HepG2 (cell line): Measurements from ENCODE around the gene DENND4A. TPM values are rescaled to one million over a fixed set of nuclear protein-coding genes. Genes with fewer than 3 reads are reported as not detected.

Experiments used
- ATAC-seq: fragments of 200-7000 bp; cut with Tn5 transposase; 3 replicates; pipeline ENCODE4 v1.9.1; 2020; ENCODE audit warnings: mild to moderate bottlenecking, moderate library complexity
- BruUV-seq: library from RNA; stranded (reverse); fragments of 400-500 nt; replicated peaks from 2 replicates; lab custom pipeline; 2021; lab: Mats Ljungman, UMichigan
- CTCF ChIA-PET: fragments of 300-600 bp; formaldehyde crosslinking; extraction: SDS; loops from one replicate; lab custom pipeline; 2021; ENCODE audit warnings: low total read pairs, inconsistent platforms, low intra/inter-chr PET ratio; lab: Yijun Ruan, JAX
- POLR2A ChIA-PET: fragments of 350-600 bp; sonication (Branson Sonifier 250); formaldehyde crosslinking; loops from one replicate; lab custom pipeline; 2020; ENCODE audit warnings: antibody characterized with exemption, inconsistent platforms; lab: Yijun Ruan, JAX
- DNase-seq: peaks from one replicate; pipeline ENCODE4 v3.0.0-alpha.2; 2015; ENCODE audit warnings: low spot score
- FAIRE-seq: peaks from 3 replicates; lab custom pipeline; 2011; peaks lifted over from hg19 to GRCh38; lab: Jason Lieb, UNC
- H2AFZ ChIP-seq: one replicate; pipeline ENCODE4 v1.6.1; 2011; ENCODE audit warnings: low read length, inconsistent platforms
- H3K27ac ChIP-seq: fragments of 300-600 bp; 3 replicates; pipeline ENCODE4 v1.8.0; 2011; ENCODE audit warnings: mixed run types, mild to moderate bottlenecking, mixed read lengths, low read length, inconsistent platforms; ENCODE audit not compliant: insufficient read depth; ENCODE audit errors: extremely low read length
- H3K27me3 ChIP-seq, 2 experiments: fragments of 200-600 bp in 1 of 2; 2 replicates in 1 of 2; 3 replicates in 1 of 2; pipeline versions ENCODE4 v1.6.0 to v1.8.0; 2011; ENCODE audit warnings: low read length in 2 of 2, mild to moderate bottlenecking in 2 of 2, moderate library complexity in 2 of 2, inconsistent platforms in 1 of 2; ENCODE audit not compliant: insufficient read depth in 2 of 2, control insufficient read depth in 1 of 2
- H3K36me3 ChIP-seq, 2 experiments: fragments of 200-600 bp in 1 of 2; replicated peaks in 1 of 2; 2 replicates in 1 of 2; 3 replicates in 1 of 2; pipeline versions ENCODE4 v1.5.1 to v1.8.0; 2011; ENCODE audit warnings: low read length in 2 of 2, inconsistent platforms in 1 of 2; ENCODE audit not compliant: insufficient read depth in 2 of 2, control insufficient read depth in 1 of 2
- H3K4me1 ChIP-seq: 2 replicates; pipeline ENCODE4 v1.5.1; 2012; ENCODE audit warnings: low read length, inconsistent platforms; ENCODE audit not compliant: insufficient read depth
- H3K4me2 ChIP-seq: 2 replicates; pipeline ENCODE4 v1.6.0; 2011; ENCODE audit warnings: low read depth, low read length, inconsistent platforms
- H3K4me3 ChIP-seq, 3 experiments: fragments of 200-600 bp in 1 of 3; sonication (generic), shearing (Covaris generic) in 1 of 3; replicated peaks in 1 of 3; 2 replicates each; pipeline ENCODE4 v1.5.1; 2011 to 2016; ENCODE audit warnings: low read length in 3 of 3, inconsistent platforms in 2 of 3, low read depth in 2 of 3, mild to moderate bottlenecking in 2 of 3, control low read depth in 1 of 3, mixed read lengths in 1 of 3; ENCODE audit not compliant: insufficient read depth in 1 of 3
- H3K79me2 ChIP-seq: one replicate; pipeline ENCODE4 v1.6.1; 2011; ENCODE audit warnings: low read length, inconsistent platforms; ENCODE audit not compliant: insufficient read depth
- H3K9ac ChIP-seq: 2 replicates; pipeline ENCODE4 v1.6.0; 2011; ENCODE audit warnings: mild to moderate bottlenecking, low read depth, low read length, inconsistent platforms; ENCODE audit not compliant: insufficient read depth
- H3K9me3 ChIP-seq: 2 replicates; pipeline ENCODE4 v1.5.1; 2012; ENCODE audit warnings: mild to moderate bottlenecking, low read length
- H4K20me1 ChIP-seq: 2 replicates; pipeline ENCODE4 v1.6.0; 2011; ENCODE audit warnings: inconsistent platforms, mild to moderate bottlenecking, low read length, moderate library complexity; ENCODE audit not compliant: insufficient read depth
- ATF7-NPFF ChIP-seq: sonication (generic); formaldehyde crosslinking; IDR thresholded peaks from 2 replicates; pipeline ENCODE4 v1.8.1; 2023; ENCODE audit warnings: mild to moderate bottlenecking, low read depth, missing genetic modification reagents, moderate library complexity
- ESRRA ChIP-seq: sonication (generic); formaldehyde crosslinking; IDR thresholded peaks from 2 replicates; pipeline ENCODE4 v1.5.1; 2020; ENCODE audit warnings: mild to moderate bottlenecking, low read depth, missing genetic modification reagents
- JUN ChIP-seq: sonication (generic); formaldehyde crosslinking; IDR thresholded peaks from 2 replicates; pipeline ENCODE4 v1.4.0; 2020; ENCODE audit warnings: mild to moderate bottlenecking, missing genetic modification reagents
- KAT7 ChIP-seq: IDR thresholded peaks from 2 replicates; pipeline ENCODE4 v1.6.1; 2018; ENCODE audit warnings: borderline replicate concordance, missing compliant biosample characterization
- KLF11 ChIP-seq: IDR thresholded peaks from 2 replicates; pipeline ENCODE4 v1.6.1; 2016; ENCODE audit warnings: missing compliant biosample characterization
- MIER3 ChIP-seq: IDR thresholded peaks from 2 replicates; pipeline ENCODE4 v1.6.1; 2016; ENCODE audit warnings: missing compliant biosample characterization, borderline replicate concordance
- MTF2 ChIP-seq: sonication (generic); formaldehyde crosslinking; IDR thresholded peaks from 2 replicates; pipeline ENCODE4 v1.5.0; 2020; ENCODE audit warnings: missing genetic modification reagents, borderline replicate concordance
- NR3C1 ChIP-seq: sonication (generic); formaldehyde crosslinking; IDR thresholded peaks from 2 replicates; pipeline ENCODE4 v1.4.0; 2020; ENCODE audit warnings: missing genetic modification reagents
- RARA ChIP-seq: IDR thresholded peaks from 2 replicates; pipeline ENCODE4 v1.6.1; 2016; ENCODE audit warnings: missing genetic modification reagents, missing compliant biosample characterization
- SP4 ChIP-seq: sonication (generic); formaldehyde crosslinking; IDR thresholded peaks from 2 replicates; pipeline ENCODE4 v1.8.1; 2023; ENCODE audit warnings: mild to moderate bottlenecking, missing genetic modification reagents
- SUZ12 ChIP-seq: fragments of 150-350 bp; IDR thresholded peaks from 2 replicates; pipeline ENCODE4 v1.6.1; 2014; ENCODE audit warnings: low read depth, low read length
- TARDBP ChIP-seq: sonication (generic); formaldehyde crosslinking; IDR thresholded peaks from 2 replicates; pipeline ENCODE4 v1.8.0; 2022; ENCODE audit warnings: mild to moderate bottlenecking, missing genetic modification reagents
- ZNF460 ChIP-seq: sonication (generic); formaldehyde crosslinking; IDR thresholded peaks from 2 replicates; pipeline ENCODE4 v1.5.1; 2020; ENCODE audit warnings: missing genetic modification reagents, mild to moderate bottlenecking, borderline replicate concordance
- ZNF644 ChIP-seq: IDR thresholded peaks from 2 replicates; pipeline ENCODE4 v1.6.1; 2016; ENCODE audit warnings: low read depth
- ZNF7 ChIP-seq: IDR thresholded peaks from 2 replicates; pipeline ENCODE4 v1.6.1; 2016; ENCODE audit warnings: missing biosample characterization, missing genetic modification reagents
- ZNF75D ChIP-seq: sonication (generic); formaldehyde crosslinking; IDR thresholded peaks from 2 replicates; pipeline ENCODE4 v1.8.1; 2023; ENCODE audit warnings: missing genetic modification reagents, mild to moderate bottlenecking, borderline replicate concordance
- ZNF777 ChIP-seq: sonication (generic); formaldehyde crosslinking; IDR thresholded peaks from 2 replicates; pipeline ENCODE4 v1.4.0; 2020; ENCODE audit warnings: missing genetic modification reagents
- ZNF883 ChIP-seq: sonication (generic); formaldehyde crosslinking; IDR thresholded peaks from 2 replicates; pipeline ENCODE4 v1.5.1; 2020; ENCODE audit warnings: mild to moderate bottlenecking, missing genetic modification reagents; ENCODE audit errors: not compliant biosample characterization
- WGBS: methylation state at CpG from one replicate; pipeline ENCODE4 v1.1.6; 2017; ENCODE audit warnings: low lambda C conversion rate; 5-methylcytosine and 5-hydroxymethylcytosine counted together
- in situ Hi-C: cut with HindIII; loops from 2 replicates; pipeline ENCODE4 v1.10.0; 2017; ENCODE audit warnings: low pct_unique_long_range_greater_than_20kb; ENCODE audit not compliant: extremely low pct_ligation_motif_present
- intact Hi-C: fragments of 100-400 bp; cut with micrococcal nuclease; formaldehyde crosslinking; loops from one replicate; pipeline ENCODE4 v1.10.0; 2022; ENCODE audit not compliant: unreplicated experiment
- polyA plus RNA-seq, 8 experiments: library from polyadenylated mRNA; depleted of rRNA in 3 of 8; stranded (reverse) in 7 of 8; unstranded in 1 of 8; fragments of >200 nt; fragmentation: Illumina TruSeq in 4 of 8; extraction: Trizol in 4 of 8; gene quantifications; 2 replicates each; pipeline versions ENCODE4 v1.2.1 to v1.2.3, GENCODE V29; 2011 to 2016; ENCODE audit warnings: low read depth in 4 of 8, missing spikeins in 1 of 8, mixed read lengths in 1 of 8; ENCODE audit not compliant: insufficient read depth in 1 of 8
- total RNA-seq, 5 experiments: library from RNA; depleted of rRNA; stranded (reverse); fragments of >200 nt; fragmentation: Illumina TruSeq; extraction: Trizol; gene quantifications; 2 replicates each; pipeline ENCODE4 v1.2.3, GENCODE V29; 2016; ENCODE audit warnings: low read depth in 1 of 5
- TF ChIP-seq, protein P1 (sequence below): sonication (generic); formaldehyde crosslinking; IDR thresholded peaks from 2 replicates; pipeline ENCODE4 v1.8.0; 2022; ENCODE audit warnings: missing genetic modification reagents, mild to moderate bottlenecking, borderline replicate concordance
- TF ChIP-seq, protein P2 (sequence below): sonication (generic); formaldehyde crosslinking; IDR thresholded peaks from 2 replicates; pipeline ENCODE4 v1.8.1; 2023; ENCODE audit warnings: mild to moderate bottlenecking, missing genetic modification reagents
- TF ChIP-seq, protein P3 (sequence below): sonication (generic); formaldehyde crosslinking; conservative IDR thresholded peaks from 2 replicates; pipeline ENCODE4 v1.8.1; 2023; ENCODE audit warnings: missing genetic modification reagents

DENND4A gene
- total and polyA plus RNA-seq, 2 of the 13 experiments (the other 11 are each of a cell fraction or from before 2014, with no cell fraction given): 13.2 to 18.6 TPM

DNA sequence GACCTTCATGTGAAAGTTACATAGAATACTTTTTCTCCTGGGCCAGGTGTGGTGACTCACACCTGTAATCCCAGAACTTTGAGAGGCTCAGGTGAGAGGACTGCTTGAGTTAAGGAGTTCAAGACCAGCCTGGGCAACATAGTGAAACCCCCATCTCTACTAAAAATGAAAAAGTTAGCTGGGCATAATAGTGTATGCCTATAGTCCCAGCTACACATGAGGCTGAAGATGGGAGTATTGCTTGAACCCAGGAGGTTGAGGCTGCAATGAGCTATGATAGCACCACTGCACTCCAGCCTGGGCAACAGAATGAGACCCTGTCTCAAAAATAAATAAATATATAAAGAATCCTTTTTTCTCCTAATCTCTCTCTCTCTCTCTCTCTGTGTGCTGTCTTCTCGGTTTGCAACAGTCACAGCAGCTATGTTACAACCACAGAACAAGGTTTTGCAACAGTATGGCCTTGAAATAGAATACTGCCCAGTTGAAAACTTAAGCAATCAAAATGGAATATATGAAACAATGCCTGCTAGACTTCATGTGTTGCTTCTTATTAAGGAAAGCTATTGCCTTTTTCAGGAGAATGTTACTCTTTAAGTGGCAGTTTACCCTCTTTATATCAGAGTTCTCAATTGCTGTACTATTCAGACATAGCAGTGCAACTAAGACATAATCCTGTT, 12.3 kb upstream of the DENND4A start:
- intact Hi-C loops (loop anchor here (1.0 to 2.0 kb wide), 2 partner anchors 12 to 18 kb away; partner anchors contain the start of gene DENND4A), in situ Hi-C loops (no loop called here)
- Histone ChIP-seq H4K20me1 (no peaks in the 10 kb centered on the region), H3K4me2 (peak overlapping the region; percentile 59), H2AFZ (no peak overlapping the region), H3K9ac (no peak overlapping the region; the same call in 1 of the 2 replicates), H3K4me3 (peak overlapping the region in 1 of 3 experiments; percentile 21; a peak in 1 of 6 replicates), H3K4me1 (peaks cover 55% of the 10 kb centered on the region), H3K27me3 (no peaks in the 10 kb centered on the region), H3K27ac (peak overlapping the region; percentile 64), H3K9me3 (no peaks in the 10 kb centered on the region), H3K79me2 (no peaks in the 10 kb centered on the region), H3K36me3 (no peaks in the 10 kb centered on the region)
- WGBS: 0% methylated on average over 1 of the region's 1 CpG
- DNase-seq (peak; percentile 91), FAIRE-seq (peak; percentile 76), ATAC-seq (peak; percentile 94)
- BruUV-seq: no TSS peak
- ChIA-PET POLR2A (interaction anchor here (0.6 to 1.5 kb wide), 5 partner anchors 12 to 193 kb away, joined by 3 to 11 read pairs (median 3); partner anchors contain the start of genes DENND4A and INTS14), CTCF (no interaction called here)
- TF ChIP-seq SUZ12 (no peak), ZNF777 (no peak), ZNF7 (CRISPR knock-in tag) (peak; percentile 20; the same call in 1 of the 2 replicates), ESRRA (CRISPR knock-in tag) (no peak), ZNF644 (CRISPR knock-in tag) (peak; percentile 60; the same call in 1 of the 2 replicates), MIER3 (CRISPR knock-in tag) (peak; percentile 34; the same call in 1 of the 2 replicates), SP4 (CRISPR knock-in tag) (no peak), KLF11 (CRISPR knock-in tag) (no peak), MTF2 (CRISPR knock-in tag) (no peak), RARA (CRISPR knock-in tag) (no peak; the same call in 1 of the 2 replicates), ATF7-NPFF (CRISPR knock-in tag) (no peak), ZNF460 (CRISPR knock-in tag) (no peak; the same call in 1 of the 2 replicates), ZNF75D (no peak), NR3C1 (no peak), JUN (CRISPR knock-in tag) (no peak), KAT7 (CRISPR knock-in tag) (no peak), ZNF883 (CRISPR knock-in tag) (no peak), TARDBP (CRISPR knock-in tag) (no peak)
- TF ChIP-seq, protein P1, sequence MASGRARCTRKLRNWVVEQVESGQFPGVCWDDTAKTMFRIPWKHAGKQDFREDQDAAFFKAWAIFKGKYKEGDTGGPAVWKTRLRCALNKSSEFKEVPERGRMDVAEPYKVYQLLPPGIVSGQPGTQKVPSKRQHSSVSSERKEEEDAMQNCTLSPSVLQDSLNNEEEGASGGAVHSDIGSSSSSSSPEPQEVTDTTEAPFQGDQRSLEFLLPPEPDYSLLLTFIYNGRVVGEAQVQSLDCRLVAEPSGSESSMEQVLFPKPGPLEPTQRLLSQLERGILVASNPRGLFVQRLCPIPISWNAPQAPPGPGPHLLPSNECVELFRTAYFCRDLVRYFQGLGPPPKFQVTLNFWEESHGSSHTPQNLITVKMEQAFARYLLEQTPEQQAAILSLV (CRISPR knock-in tag): no peak
- TF ChIP-seq, protein P2, sequence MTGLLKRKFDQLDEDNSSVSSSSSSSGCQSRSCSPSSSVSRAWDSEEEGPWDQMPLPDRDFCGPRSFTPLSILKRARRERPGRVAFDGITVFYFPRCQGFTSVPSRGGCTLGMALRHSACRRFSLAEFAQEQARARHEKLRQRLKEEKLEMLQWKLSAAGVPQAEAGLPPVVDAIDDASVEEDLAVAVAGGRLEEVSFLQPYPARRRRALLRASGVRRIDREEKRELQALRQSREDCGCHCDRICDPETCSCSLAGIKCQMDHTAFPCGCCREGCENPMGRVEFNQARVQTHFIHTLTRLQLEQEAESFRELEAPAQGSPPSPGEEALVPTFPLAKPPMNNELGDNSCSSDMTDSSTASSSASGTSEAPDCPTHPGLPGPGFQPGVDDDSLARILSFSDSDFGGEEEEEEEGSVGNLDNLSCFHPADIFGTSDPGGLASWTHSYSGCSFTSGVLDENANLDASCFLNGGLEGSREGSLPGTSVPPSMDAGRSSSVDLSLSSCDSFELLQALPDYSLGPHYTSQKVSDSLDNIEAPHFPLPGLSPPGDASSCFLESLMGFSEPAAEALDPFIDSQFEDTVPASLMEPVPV (CRISPR knock-in tag): no peak
- TF ChIP-seq, protein P3, sequence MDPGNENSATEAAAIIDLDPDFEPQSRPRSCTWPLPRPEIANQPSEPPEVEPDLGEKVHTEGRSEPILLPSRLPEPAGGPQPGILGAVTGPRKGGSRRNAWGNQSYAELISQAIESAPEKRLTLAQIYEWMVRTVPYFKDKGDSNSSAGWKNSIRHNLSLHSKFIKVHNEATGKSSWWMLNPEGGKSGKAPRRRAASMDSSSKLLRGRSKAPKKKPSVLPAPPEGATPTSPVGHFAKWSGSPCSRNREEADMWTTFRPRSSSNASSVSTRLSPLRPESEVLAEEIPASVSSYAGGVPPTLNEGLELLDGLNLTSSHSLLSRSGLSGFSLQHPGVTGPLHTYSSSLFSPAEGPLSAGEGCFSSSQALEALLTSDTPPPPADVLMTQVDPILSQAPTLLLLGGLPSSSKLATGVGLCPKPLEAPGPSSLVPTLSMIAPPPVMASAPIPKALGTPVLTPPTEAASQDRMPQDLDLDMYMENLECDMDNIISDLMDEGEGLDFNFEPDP (CRISPR knock-in tag): no peak
